Activated CD8-positive, alpha-beta memory T cell treated with anti-CD3 and anti-CD28 coated beads for 4 hours (primary cell): ENCODE measurements around the gene LMTK2.

Experiments used
- DNase-seq, 2 donors: peaks; one replicate each; pipeline ENCODE4 v3.0.0-alpha.2; 2020; ENCODE audit warnings: low read depth in 2 of 2

The LMTK2 gene

GRCh38 chr7:98175260-98175940 is 68.7 kb downstream of the LMTK2 start:
- no peak for DNase-seq

GRCh38 chr7:98177553-98177952 is 70.9 kb downstream of the LMTK2 start:
- no peak for DNase-seq

DNA sequence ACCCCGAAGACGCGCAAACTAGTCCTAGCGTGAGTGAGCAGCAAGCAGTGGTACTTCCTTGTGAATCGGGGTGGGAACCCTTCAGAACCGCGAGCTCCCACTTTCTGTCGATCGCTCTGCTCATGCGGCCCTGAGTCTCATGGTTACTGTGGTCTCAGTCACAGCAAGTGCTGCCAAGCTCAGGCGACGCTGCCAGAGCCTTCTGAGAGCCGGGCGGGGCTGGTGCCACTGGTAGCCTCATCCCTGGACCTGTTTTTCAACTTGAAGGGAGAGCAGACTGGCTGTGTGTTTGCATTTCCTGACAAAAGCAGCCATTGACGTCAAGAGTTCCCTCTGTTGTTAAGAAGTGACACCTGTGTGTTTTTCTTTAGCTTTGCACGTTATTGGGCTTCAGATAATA is 71.7 kb downstream of the LMTK2 start:
- DNase-seq = no peak

GRCh38 chr7:98178762-98179490 is 72.3 kb downstream of the LMTK2 start:
- no peak for DNase-seq

DNA sequence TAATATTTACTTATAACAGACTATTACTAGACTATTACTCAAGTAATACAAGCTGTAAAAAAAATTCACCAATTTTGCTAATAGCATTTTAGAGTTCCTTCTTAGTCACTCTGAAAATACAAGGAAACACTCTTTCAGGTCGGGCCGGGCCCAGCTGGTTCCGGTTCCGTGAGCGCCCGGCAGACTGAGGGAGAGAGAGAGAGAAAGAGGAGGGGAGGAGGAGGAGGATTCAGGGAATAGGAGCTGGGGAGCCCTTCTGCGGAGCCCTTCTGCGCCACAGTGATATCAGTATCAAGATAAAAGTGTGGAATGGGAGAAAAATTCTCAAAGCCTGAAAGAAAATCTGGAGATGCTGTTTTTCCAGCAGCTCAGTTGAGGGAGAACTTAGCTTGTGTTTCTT is 74.1 kb downstream of the LMTK2 start:
- DNase-seq = no peak

GRCh38 chr7:98185101-98185500 is 78.4 kb downstream of the LMTK2 start:
- no peak for DNase-seq

DNA sequence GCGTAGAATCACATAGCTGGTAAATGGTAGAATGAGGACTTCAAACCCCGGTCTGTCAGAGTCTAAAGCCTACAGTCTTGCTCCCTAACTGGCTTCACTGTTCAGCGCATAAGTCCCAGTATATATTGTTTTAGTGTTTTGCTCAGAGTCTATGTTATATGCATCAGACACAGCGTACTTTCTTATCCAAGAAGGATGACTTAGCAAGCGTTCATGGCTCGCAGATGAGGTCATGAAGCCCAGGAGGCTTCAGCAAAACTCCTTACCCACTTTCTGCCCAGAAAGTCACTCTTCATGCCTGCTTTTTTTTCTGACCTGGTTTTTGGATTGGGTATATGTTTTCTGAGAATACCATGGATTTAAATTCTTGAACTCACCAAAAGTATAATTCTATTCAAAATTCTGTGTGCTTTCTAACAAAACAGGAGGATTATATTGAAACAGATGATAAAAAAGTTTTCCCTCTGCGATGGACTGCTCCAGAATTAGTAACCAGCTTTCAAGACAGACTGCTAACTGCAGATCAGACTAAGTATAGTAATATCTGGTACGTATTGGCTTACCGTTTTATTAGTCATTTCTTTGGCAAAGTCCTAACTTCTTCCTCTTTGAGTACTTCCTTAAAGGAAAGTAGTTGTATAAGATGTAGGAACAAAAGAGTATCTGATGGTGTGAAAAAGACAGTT is 79.9 kb downstream of the LMTK2 start:
- DNase-seq = no peak

DNA sequence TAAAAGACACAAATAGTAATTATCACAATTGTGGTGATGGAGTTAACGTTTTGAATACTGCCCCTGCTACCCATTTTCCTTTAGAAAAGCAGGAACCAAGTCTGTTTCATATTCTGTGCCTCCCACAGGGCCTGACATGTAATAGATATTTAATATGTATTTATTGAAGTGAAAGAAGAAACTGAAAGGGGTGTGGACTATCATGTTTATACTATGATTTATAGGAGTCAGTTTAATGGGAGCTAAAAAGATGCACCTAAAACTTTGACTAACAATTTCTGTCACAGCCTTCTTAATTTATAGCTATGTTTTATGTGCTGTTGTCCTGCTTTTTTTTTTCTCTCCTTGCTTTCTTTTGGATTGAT is 80.5 kb downstream of the LMTK2 start:
- no peak for DNase-seq

- no peak for DNase-seq
Observed at GRCh38 chr7:98189559-98189958, 82.9 kb downstream of the LMTK2 start.

GRCh38 chr7:98191668-98192431 is 85.2 kb downstream of the LMTK2 start:
- DNase-seq = no peak

DNA sequence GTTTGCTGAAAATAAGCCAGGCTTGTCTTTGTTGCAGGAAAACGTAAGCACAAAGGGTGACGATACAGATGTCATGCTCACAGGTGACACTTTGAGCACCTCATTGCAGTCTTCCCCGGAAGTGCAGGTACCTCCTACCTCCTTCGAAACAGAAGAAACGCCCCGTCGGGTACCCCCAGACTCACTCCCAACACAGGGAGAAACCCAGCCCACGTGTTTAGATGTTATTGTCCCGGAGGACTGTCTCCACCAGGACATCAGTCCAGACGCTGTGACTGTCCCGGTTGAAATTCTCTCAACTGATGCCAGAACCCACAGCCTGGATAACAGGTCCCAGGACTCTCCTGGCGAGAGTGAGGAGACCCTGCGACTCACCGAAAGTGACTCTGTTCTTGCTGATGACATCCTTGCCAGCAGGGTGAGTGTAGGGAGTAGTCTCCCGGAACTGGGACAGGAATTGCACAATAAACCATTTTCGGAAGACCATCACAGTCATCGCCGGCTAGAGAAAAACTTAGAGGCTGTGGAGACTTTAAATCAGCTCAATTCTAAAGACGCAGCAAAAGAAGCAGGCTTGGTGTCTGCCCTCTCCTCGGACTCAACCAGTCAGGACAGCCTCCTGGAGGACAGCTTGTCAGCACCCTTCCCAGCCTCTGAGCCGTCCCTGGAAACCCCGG is 86.3 kb downstream of the LMTK2 start:
- DNase-seq = no peak

GRCh38 chr7:98193474-98194180 is 87.0 kb downstream of the LMTK2 start:
- DNase-seq = no peak

- DNase-seq = no peak
Observed at GRCh38 chr7:98194186-98194585, 87.5 kb downstream of the LMTK2 start.

DNA sequence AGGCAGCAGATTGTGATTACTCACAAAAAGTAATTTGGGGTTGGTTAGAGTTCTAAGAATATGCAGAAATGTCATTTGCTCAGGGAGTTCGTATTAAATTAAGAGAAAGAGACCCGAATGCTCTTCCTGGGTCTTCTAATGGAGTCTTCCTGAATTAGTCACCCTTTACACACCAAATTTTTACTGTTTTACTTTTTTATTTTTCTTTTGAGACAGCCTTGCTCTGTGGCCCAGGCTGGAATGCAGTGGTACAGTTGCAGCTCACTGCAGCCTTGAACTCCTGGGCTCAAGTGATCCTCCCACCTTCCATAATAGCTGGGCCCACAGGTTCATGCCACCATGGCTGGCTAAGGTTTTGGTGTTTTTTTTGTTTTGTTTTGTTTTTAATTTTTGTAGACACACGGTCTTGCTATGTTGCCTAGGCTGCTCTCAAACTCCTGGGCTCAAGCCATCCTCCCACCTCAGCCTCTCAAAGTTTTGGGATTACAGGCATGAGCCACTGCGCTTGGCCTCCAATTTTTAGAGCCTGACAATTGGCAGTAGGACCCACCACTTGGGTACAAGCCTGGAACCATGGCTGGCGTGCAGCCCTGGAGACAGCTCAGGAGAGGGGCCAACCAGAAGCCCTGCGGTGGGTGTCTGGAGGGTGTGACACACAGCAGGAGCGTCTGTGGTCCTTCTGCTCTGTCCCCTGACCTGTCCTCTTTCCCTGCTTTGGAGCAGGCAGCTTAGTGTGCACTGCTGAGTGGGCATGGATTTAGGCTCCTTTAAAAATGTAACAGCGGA is 88.2 kb downstream of the LMTK2 start:
- DNase-seq = no peak

DNA sequence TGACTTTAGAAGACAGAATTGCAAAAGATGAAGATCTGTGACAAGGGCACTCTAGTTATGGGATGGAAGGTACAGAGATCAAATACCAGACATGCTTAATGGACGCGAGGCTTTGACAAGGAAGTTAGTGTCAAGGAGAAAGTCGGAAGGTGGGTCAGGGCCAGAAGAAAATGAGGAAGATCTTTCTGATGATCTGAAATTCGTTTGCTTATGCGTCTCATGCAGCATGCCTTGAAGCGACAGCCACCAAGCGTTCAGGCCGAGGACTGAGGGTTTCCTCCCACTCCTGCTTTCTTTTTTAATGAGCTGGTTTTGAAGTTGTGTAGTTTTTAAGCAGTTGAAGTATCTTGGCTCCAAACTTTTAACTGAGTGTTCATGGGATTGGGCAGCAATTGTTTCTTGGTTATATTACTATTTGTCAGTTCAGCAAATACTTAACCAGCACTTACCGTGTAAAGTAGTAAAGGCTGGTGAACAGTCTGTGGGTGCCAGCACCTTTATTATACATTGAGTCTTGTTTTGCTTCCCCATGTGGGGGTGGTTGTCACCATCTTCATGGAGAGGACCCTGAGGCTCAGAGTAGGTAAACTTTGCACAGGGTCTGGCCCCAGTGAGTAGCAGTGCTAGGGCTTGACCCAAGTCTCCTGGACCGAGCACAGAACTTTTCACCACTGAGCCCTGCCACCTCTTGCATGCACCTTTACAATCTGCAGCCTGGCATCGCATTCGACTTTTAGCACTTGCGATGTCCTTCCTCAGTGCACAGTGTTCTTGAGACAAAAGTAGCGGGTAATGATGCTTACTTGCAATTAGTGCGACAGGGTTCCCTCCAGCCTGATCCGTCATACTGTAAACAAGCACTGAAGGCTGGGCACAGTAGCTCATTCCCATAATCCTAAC is 90.3 kb downstream of the LMTK2 start:
- DNase-seq = no peak

DNA sequence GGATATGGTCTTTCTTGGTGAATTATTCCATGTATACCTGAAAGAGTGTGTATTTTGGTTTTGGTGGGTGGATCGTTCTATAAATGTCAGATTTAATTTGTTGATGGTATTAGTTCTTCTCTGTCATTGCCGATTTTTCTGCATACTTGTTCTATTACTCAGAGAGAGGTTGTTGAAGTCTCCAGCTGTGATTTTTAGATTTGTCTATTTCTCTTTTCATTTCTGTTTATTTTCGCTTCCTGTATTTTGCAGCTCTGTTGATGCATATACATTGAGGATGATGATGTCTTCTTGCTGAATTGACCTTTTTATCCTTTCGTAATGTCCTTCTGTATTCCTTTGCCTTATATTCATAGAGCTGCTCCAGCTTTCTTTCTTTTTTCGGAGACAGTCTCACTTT is 92.5 kb downstream of the LMTK2 start:
- no peak for DNase-seq

GRCh38 chr7:98200364-98200763 is 93.7 kb downstream of the LMTK2 start:
- no peak for DNase-seq

- peak; percentile 35 to 51 for DNase-seq
Observed at GRCh38 chr7:98202367-98203195, 95.9 kb downstream of the LMTK2 start.
